ENCODE results near the gene CLEC2L. TPM values are rescaled to one million over a fixed set of nuclear protein-coding genes. Genes with fewer than 3 reads are reported as not detected.

The CLEC2L gene
- total and polyA plus RNA-seq, 2 of the 8 experiments (the other 6 are each of a cell fraction or from before 2014, with no cell fraction given): 0.20 to 1.9 TPM

DNA sequence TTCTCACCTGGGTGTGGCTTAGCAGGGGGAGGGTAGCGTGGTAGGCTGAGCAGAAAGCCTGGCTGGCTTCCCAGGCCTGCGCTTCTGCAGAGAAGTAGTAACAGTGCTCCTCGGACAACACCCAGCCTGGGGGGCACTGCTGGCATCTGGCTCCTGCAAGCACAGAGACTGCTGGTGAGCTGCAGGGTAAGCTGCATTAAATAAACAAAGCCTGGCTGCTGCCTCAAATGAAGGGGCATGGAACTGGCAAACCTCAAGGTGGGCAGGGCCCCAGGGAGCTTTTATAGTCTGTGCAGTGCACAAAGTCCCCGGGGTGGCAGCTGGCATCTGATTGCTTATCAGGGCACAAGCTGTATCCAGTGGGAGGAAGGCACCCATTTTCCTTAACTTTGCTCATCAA, 43.9 kb upstream of the CLEC2L start:
- Histone ChIP-seq H2BK15ac (ENCODE audit: low read length) (no peak overlapping the region), H2BK12ac (ENCODE audit: low read depth, low read length) (no peak overlapping the region), H3K23me2 (ENCODE audit: low read depth, low read length) (peaks cover 13% of the 10 kb centered on the region; the same call in 1 of the 2 replicates), H3K4me1 (replicated peaks in 1 of 4; ENCODE audit: control insufficient read depth in 3 of 4, insufficient read depth in 4 of 4, low read length in 3 of 4) (peaks cover 0 to 8% (median 4%) of the 10 kb centered on the region in 4 experiments; a peak in 5 of 7 replicates), H3K14ac (ENCODE audit: insufficient read length) (no peak overlapping the region), H3K4me2 (ENCODE audit: insufficient read depth in 1 of 2, low read depth in 2 of 2, low read length in 2 of 2) (no peak overlapping the region), H4K91ac (replicated peaks; ENCODE audit: insufficient read length, low read length) (no peak overlapping the region), H2BK20ac (ENCODE audit: low read length) (no peak overlapping the region), H3K56ac (replicated peaks; ENCODE audit: insufficient read length, low read depth, low read length) (no peak overlapping the region), H2BK5ac (ENCODE audit: low read depth, low read length) (no peak overlapping the region), H3K18ac (ENCODE audit: extremely low read depth, low read length) (no peak overlapping the region), H4K8ac (ENCODE audit: extremely low read depth, insufficient read depth, low read length) (no peak overlapping the region), H3K9ac (replicated peaks in 1 of 4; ENCODE audit: extremely low read depth in 1 of 4, low read depth in 3 of 4, low read length in 3 of 4) (no peak overlapping the region), H4K20me1 (replicated peaks in 1 of 2; ENCODE audit: control insufficient read depth in 1 of 2, insufficient read depth in 2 of 2, low read length in 2 of 2) (peaks cover 2 to 6% of the 10 kb centered on the region in 2 experiments), H3K27ac (ENCODE audit: low read depth, low read length) (no peak overlapping the region), H3K36me3 (ENCODE audit: control insufficient read depth in 2 of 4, insufficient read depth in 4 of 4, low read length in 3 of 4) (peaks cover 0 to 10% (median under 1%) of the 10 kb centered on the region in 4 experiments; a peak in 2 of 8 replicates), H3K79me1 (ENCODE audit: low read depth, low read length) (peaks cover 7% of the 10 kb centered on the region), H3K4ac (replicated peaks; ENCODE audit: insufficient read length, low read depth, low read length) (no peak overlapping the region), H2AK5ac (ENCODE audit: low read depth, low read length) (no peak overlapping the region), H3K79me2 (ENCODE audit: control insufficient read depth in 1 of 2, insufficient read depth in 2 of 2, low read length in 2 of 2) (peaks cover 0 to 11% of the 10 kb centered on the region in 2 experiments; a peak in 1 of 4 replicates), H3K23ac (ENCODE audit: insufficient read length) (no peak overlapping the region), H2BK120ac (replicated peaks; ENCODE audit: low read depth, low read length) (no peak overlapping the region), H4K5ac (ENCODE audit: insufficient read length, low read depth, low read length) (no peak overlapping the region), H3K27me3 (replicated peaks in 1 of 4; ENCODE audit: control insufficient read depth in 3 of 4, extremely low read depth in 1 of 4, insufficient read depth in 3 of 4, low read length in 3 of 4) (peaks cover 0 to 11% (median 5%) of the 10 kb centered on the region in 4 experiments; a peak in 4 of 7 replicates), H3K9me3 (ENCODE audit: insufficient read depth in 2 of 2, low read depth in 1 of 2, low read length in 1 of 2) (no peaks in the 10 kb centered on the region), H3K4me3 (ENCODE audit: extremely low read depth in 1 of 4, insufficient read depth in 2 of 4, low read depth in 3 of 4, low read length in 4 of 4) (no peak overlapping the region), H2AFZ (ENCODE audit: low read length) (no peak overlapping the region)
- FAIRE-seq (no peak), DNase-seq (ENCODE audit: low read depth in 1 of 2, low spot score in 2 of 2) (no peak)
- WGBS, 2 experiments (ENCODE audit: extremely low coverage in 1 of 2, insufficient coverage in 1 of 2, insufficient read length in 1 of 2, insufficient replicate concordance in 2 of 2, low coverage in 1 of 2, low lambda C conversion rate in 2 of 2, missing lambda C conversion rate in 1 of 2): 94% methylated on average over 4 of the region's 4 CpGs; no CpG with 5 or more reads in 1 of the 2 experiments
- ChIA-PET POLR2A (ENCODE audit: partially characterized antibody) (interaction anchor here (1.3 kb wide), 1 partner anchor 119 kb away, joined by 4 read pairs; the partner anchor contains the start of gene LUC7L2), CTCF (ENCODE audit: partially characterized antibody) (interaction anchor here (0.7 to 2.1 kb wide), 7 partner anchors 10 to 405 kb away, joined by 3 to 8 read pairs (median 3); no protein-coding TSS in a partner anchor)
- no peak for TF ChIP-seq CEBPB (IDR thresholded peaks at IDR 0.05; ENCODE audit: low read depth, low read length)
- TF ChIP-seq POU5F1 (IDR thresholded peaks at IDR 0.05; ENCODE audit: low read depth, low read length): no peak
- TF ChIP-seq SP2 (IDR thresholded peaks at IDR 0.05; ENCODE audit: low read length): no peak
- TF ChIP-seq BRCA1 (IDR thresholded peaks at IDR 0.05; ENCODE audit: low read depth, low read length): no peak
- TF ChIP-seq HDAC2 (IDR thresholded peaks at IDR 0.05; ENCODE audit: borderline replicate concordance in 1 of 2, low read depth in 2 of 2, low read length in 2 of 2): no peak
- no peak for TF ChIP-seq POLR2AphosphoS5 (IDR thresholded peaks at IDR 0.05; ENCODE audit: low read depth, low read length)
- TF ChIP-seq CHD1 (IDR thresholded peaks at IDR 0.05; ENCODE audit: low read depth, low read length): no peak
- TF ChIP-seq NRF1 (IDR thresholded peaks at IDR 0.05; ENCODE audit: low read depth, low read length): no peak
- no peak for TF ChIP-seq TAF1 (IDR thresholded peaks at IDR 0.05; ENCODE audit: low read depth, low read length)
- TF ChIP-seq POLR2A (IDR thresholded peaks at IDR 0.05; ENCODE audit: control extremely low read depth in 1 of 2, low read depth in 2 of 2, low read length in 2 of 2): no peak
- no peak for TF ChIP-seq BACH1 (IDR thresholded peaks at IDR 0.05; ENCODE audit: low read length)
- TF ChIP-seq CBX5 (IDR thresholded peaks at IDR 0.05; ENCODE audit: low read depth, low read length): no peak
- TF ChIP-seq KDM5A (IDR thresholded peaks at IDR 0.05; ENCODE audit: low read length): no peak
- TF ChIP-seq SIX5 (IDR thresholded peaks at IDR 0.05; ENCODE audit: low read depth, low read length): no peak
- no peak for TF ChIP-seq SIRT6 (IDR thresholded peaks at IDR 0.05; ENCODE audit: low read length)
- TF ChIP-seq SP1 (IDR thresholded peaks at IDR 0.05; ENCODE audit: low read depth, low read length): no peak

Measured in H1 (cell line).